HFF-Myc (cell line): Measurements from ENCODE around the gene ZBTB42.
"Not testable (repeated sequence)": the region's sequence is repeated elsewhere in the genome, so short reads cannot be mapped to it uniquely, and the experiment has no call there.

Source experiments
- DNase-seq: peaks from one replicate; pipeline ENCODE4 v3.0.0-alpha.2; 2011; ENCODE audit warnings: low read depth; ENCODE audit errors: extremely low read depth
- H3K4me3 ChIP-seq: replicated peaks from 2 replicates; pipeline ENCODE4 v1.5.1; 2011; ENCODE audit warnings: low read depth, mild to moderate bottlenecking, control low read depth, low read length
- TF ChIP-seq, protein P1 (sequence below): IDR thresholded peaks from 2 replicates; pipeline ENCODE4 v1.5.1; 2012; ENCODE audit warnings: mild to moderate bottlenecking, low read depth, low read length, control low read depth; ENCODE audit errors: missing control alignments

ZBTB42 gene

DNA sequence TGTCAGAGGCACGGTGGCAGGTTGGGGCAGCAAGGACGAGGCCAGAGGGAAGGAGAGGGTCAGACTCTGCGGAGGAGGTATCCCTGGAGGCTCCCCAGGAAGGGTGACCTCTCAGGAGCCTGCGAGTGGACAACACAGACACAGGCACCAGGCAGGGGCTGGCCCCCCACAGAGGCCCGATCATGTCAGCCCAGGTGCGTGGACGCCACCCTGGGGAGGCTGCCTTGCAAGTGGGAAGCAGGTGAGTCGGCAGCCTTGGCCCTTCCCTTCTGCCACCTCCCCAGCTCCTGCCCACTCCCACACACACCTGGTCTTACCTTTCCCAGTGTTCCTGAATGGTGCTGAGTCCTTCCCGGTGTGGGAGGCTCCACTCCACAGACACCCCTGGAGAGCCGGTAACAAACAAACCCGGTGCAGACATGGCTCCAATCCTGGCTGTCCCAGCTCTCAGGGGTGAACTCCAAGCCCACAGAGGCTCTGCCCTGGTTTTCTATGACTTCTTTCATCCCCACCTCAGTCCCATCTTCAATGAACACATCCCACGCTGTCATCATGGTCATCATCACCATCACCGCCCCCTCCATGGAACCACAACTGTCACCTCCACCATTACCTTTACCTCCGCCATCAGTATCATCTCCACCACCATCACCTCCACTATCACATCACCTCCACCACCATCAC is 5.2 kb downstream of the ZBTB42 start:
- TF ChIP-seq, protein P1, sequence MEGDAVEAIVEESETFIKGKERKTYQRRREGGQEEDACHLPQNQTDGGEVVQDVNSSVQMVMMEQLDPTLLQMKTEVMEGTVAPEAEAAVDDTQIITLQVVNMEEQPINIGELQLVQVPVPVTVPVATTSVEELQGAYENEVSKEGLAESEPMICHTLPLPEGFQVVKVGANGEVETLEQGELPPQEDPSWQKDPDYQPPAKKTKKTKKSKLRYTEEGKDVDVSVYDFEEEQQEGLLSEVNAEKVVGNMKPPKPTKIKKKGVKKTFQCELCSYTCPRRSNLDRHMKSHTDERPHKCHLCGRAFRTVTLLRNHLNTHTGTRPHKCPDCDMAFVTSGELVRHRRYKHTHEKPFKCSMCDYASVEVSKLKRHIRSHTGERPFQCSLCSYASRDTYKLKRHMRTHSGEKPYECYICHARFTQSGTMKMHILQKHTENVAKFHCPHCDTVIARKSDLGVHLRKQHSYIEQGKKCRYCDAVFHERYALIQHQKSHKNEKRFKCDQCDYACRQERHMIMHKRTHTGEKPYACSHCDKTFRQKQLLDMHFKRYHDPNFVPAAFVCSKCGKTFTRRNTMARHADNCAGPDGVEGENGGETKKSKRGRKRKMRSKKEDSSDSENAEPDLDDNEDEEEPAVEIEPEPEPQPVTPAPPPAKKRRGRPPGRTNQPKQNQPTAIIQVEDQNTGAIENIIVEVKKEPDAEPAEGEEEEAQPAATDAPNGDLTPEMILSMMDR: no peak
- H3K4me3 ChIP-seq: no peak overlapping the region
- DNase-seq: no peak

DNA sequence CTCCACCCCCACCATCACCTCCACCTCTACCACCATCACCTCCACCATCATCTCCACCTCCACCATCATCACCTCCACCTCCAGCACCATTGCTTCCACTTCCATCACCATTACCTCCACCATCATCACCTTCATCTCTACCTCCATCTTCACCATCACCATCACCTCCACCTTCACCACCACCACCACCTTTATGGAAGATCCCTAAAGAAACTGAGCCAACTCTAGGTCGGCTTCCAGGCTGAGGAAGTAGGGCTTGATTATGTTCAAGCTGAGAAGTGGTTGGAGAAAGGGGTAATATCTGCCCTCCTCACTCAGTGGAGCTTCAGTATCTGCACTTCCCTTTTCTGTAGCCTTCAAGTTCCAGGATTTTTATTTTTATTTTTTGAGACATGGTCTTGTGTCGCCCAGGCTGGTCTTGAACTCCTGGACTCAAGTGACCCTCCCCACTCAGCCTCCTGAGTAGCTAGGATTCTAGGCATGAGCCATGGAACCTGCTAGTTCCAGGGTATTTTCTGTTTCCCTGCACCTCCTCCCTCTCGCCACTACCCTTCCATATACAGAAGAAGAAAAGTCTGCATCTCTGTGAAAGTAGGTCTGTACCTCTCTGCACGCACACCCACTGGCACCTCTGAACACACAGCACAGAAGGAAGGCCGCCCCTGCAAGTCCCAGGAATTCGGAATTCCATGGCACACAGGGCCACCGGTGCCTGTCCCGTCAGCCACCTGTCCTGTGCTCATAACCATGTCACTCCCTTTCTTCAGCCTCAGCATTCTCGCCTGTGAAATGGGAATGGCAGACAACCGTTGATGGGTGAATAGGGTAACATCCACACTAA is 5.9 kb downstream of the ZBTB42 start:
- DNase-seq: no peak
- TF ChIP-seq, protein P1: no peak
- H3K4me3 ChIP-seq: no peak overlapping the region

DNA sequence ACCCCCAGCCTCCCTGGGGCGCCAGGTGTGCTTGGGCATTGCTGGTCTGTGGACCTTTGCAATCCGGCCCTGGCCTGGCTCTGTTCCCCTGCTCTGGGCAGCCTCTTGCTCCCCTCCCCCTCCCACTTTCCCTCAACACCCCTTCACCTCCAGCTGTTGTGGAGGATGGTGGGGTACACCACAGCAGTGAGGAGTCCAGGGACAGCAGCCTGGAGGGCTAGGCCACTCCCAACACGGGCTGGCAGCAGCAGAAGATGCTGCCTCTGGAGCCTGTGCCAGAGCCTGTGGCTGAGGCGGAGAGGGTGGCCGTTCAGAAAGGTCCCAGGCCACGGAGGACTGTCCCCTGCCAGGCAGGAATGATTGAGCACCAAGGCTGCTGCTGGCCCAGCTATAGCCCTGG is 7.6 kb downstream of the ZBTB42 start:
- TF ChIP-seq, protein P1: no peak
- DNase-seq: no peak
- H3K4me3 ChIP-seq: no peak overlapping the region

DNA sequence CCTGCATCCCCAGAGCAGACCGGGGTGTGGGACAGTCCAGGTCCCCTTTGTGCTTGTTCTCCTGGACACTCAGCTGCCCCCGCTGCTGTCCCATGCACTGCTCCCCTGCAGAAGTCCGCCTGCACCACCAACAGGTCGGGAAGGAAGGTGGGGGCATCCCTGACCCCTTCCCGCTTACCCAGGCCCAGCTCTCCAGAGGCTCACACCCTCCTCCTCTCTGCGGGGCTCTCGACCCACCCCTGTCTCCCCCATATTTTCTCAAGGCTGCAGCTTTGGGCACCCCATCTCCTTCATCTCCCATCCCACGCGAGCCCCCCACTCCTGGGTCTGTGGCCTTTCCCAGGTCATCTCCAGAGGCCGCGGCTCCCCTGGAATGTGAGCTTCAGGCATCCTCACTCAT is 9.4 kb downstream of the ZBTB42 start:
- no peak for DNase-seq
- H3K4me3 ChIP-seq: no peak overlapping the region
- TF ChIP-seq, protein P1: no peak

- TF ChIP-seq, protein P1: no peak
- no peak for DNase-seq
Measured at GRCh38 chr14:104813286-104813685, 12.4 kb downstream of the ZBTB42 start.

GRCh38 chr14:104814701-104815100 is 13.8 kb downstream of the ZBTB42 start:
- not testable (repeated sequence) for DNase-seq
- peak overlapping the region; percentile 92 for H3K4me3 ChIP-seq

More at GRCh38 chr14:104813286-104813685, 12.4 kb downstream of the ZBTB42 start:
- H3K4me3 ChIP-seq: no peak overlapping the region

DNA sequence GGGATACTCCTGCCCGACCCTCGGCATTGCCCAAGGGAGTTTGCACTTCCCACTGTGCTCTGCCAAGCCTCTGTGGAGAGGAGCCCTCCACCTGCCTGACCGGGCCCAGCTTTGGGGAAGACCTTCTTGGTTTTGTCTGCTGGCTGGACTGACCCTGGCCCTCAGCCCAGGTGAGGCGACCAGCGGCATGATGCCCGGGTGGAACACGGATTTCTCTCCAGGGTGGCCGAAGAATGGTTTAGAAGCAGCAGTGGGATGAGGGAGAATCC is 15.6 kb downstream of the ZBTB42 start:
- DNase-seq: no peak
- TF ChIP-seq, protein P1: no peak
- H3K4me3 ChIP-seq: peak overlapping the region; percentile 92
